T-helper 17 cell (primary cell): ENCODE data around the gene ZNF516. TPM values are rescaled to one million over a fixed set of nuclear protein-coding genes. Genes with fewer than 3 reads are reported as not detected.
A peak's percentile ranks its signal among the peaks of the same experiment; 100 is the strongest.

Experiments
- ATAC-seq: fragments of 150-1000 bp; cut with Tn5 transposase; 2 replicates; pipeline ENCODE4 v1.10.0; 2021; ENCODE audit warnings: mild to moderate bottlenecking, moderate library complexity
- DNase-seq, 3 donors: peaks; one replicate each; pipeline versions ENCODE4 v3.0.0 to v3.0.0-alpha.2; 2020 to 2021
- H3K9me3 ChIP-seq: one replicate; pipeline ENCODE4 v1.7.0; 2013; ENCODE audit warnings: low read length, mild to moderate bottlenecking; ENCODE audit not compliant: control insufficient read depth, poor library complexity, severe bottlenecking
- H3K27ac Mint-ChIP-seq: one replicate; pipeline ENCODE4 v1.8.0; 2022; ENCODE audit warnings: mild to moderate bottlenecking, moderate library complexity, mixed read lengths
- H3K27me3 Mint-ChIP-seq: one replicate; pipeline ENCODE4 v1.8.0; 2022; ENCODE audit warnings: mixed read lengths
- H3K36me3 Mint-ChIP-seq: one replicate; pipeline ENCODE4 v1.8.0; 2022; ENCODE audit warnings: low read depth, mixed read lengths
- H3K4me1 Mint-ChIP-seq: one replicate; pipeline ENCODE4 v1.8.0; 2022; ENCODE audit warnings: mild to moderate bottlenecking, mixed read lengths
- H3K4me3 Mint-ChIP-seq: one replicate; pipeline ENCODE4 v1.8.0; 2022; ENCODE audit warnings: mild to moderate bottlenecking, moderate library complexity, mixed read lengths
- total RNA-seq, 4 donors: library from RNA in 2 of 4; stranded (reverse) in 2 of 4; gene quantifications; one replicate each; pipeline ENCODE4 v1.2.3 and lab custom pipeline; 2022 to 2026

The ZNF516 gene
- total RNA-seq, 2 donors from 2014 or later, result 16.5 to 29.6 TPM

DNA sequence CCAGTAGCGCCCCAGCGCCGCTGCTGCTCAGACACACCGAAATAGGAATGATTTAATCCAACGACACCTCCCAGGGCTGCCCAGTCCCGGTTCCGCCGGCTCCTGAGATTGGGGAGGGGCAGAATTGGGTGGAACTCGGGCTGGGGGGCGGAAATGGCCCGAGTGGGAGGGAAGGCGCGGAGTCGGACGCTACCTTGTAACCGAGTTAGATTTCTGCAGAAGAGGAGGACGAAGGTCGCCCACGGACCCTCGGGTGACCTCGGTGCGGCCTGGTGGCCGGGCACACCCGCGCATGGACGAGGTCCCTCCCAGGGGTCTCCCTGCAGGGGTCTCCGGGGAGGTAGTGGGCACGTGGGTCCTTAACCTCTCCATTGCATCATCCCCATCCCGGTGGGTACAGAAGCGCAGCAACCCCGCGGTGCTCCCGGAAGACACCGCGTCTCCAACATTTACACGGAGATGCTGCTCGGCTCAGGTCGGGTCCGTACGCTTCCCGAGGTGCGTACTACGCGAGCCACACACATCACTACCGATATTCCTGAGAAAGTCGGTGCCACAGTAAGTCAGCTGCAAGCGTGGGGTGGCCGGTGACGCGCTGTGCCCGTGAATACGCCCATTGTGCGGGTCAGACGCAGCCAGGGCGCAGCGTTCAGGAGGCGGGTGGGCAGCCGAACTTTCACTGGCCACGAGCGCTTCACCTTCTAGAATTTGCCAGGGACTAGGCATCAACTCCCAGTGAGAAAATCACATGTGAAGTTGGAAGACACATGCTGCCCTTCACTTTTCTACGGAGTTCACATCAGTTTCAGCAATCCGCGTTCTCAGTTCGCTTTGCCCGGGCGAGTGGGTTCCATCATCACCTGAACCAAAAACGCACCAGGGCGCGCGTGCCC lies 3.0 kb downstream of the ZNF516 start:
- DNase-seq (no peak), ATAC-seq (no peak)
- H3K9me3 ChIP-seq, result no peaks in the 10 kb centered on the region
- H3K4me1 Mint-ChIP-seq, result peaks cover 41% of the 10 kb centered on the region
- peak overlapping the region; percentile 89 for H3K27ac Mint-ChIP-seq
- peak overlapping the region; percentile 95 for H3K4me3 Mint-ChIP-seq
- peaks cover 17% of the 10 kb centered on the region for H3K27me3 Mint-ChIP-seq
- H3K36me3 Mint-ChIP-seq, result no peaks in the 10 kb centered on the region

DNA sequence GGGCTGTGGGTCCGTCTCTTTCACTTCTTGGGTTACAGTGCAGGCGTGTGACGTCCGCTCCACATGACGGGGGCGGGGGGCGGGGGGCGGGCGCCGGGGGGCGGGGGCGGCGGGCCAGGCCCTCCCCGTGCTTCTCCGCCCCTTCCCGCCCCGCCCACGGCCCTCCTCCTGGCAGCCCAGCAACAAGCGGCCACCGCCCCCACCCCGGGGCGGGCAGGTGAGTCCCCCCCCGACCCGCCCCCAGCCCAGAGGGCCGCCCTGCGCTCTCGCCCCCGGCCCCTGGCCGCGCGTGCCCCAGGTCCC lies 3.6 kb downstream of the ZNF516 start:
- H3K9me3 ChIP-seq, result no peaks in the 10 kb centered on the region
- no peaks in the 10 kb centered on the region for H3K36me3 Mint-ChIP-seq
- H3K4me1 Mint-ChIP-seq, result peaks cover 43% of the 10 kb centered on the region
- ATAC-seq (peak; percentile 40), DNase-seq (peak; percentile 37 to 71 (median 58))
- H3K27ac Mint-ChIP-seq, result peak overlapping the region; percentile 96
- peaks cover 23% of the 10 kb centered on the region for H3K27me3 Mint-ChIP-seq
- peak overlapping the region; percentile 95 for H3K4me3 Mint-ChIP-seq

DNA sequence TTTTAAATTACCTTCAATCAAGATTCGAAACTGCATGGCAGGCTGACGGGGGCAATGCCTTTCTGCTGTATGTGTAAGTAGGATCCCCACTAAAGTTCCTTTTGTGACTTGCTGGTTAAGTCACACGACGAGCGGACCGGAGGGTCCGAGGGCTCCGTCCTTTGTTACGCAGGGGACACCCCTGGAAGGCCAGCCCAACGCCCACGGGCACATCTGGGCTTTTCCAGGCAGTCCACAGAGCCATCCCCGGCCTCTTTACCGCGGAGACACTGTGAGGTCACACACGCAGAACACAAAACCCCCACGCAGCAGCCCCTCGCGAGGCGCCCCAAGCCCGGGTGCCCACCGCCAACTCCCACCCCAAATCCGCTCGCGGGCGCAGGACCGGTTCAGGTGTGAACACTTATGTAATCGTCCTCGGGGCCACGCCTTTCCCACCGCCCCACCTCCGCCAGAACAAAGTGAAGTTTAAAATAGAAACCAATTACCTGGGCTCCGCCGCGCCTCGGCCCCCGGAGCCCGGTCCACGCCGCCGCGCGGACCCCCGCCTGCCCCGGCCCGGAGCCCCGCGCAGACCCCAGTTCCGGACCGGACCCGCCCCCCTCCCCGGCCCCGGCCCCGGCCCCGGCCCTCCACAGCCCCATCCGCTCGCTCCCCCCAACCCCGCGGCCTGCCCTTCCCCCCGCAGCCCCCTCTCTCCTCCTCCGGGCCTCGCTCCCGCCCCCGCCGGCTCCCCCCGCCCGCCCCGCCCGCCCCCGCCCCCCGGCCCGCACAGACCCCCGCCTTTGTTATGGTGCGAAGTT lies 4.2 kb downstream of the ZNF516 start:
- DNase-seq, result peak in 2 of 3 donors; percentile 48 to 55
- ATAC-seq, result peak; percentile 49
- Mint-ChIP-seq H3K4me3 (peak overlapping the region; percentile 95), H3K27me3 (peaks cover 23% of the 10 kb centered on the region), H3K4me1 (peaks cover 44% of the 10 kb centered on the region), H3K36me3 (no peaks in the 10 kb centered on the region), H3K27ac (peak overlapping the region; percentile 96)
- no peaks in the 10 kb centered on the region for H3K9me3 ChIP-seq

- Mint-ChIP-seq H3K4me3 (peak overlapping the region; percentile 95), H3K27ac (peak overlapping the region; percentile 96), H3K36me3 (no peaks in the 10 kb centered on the region), H3K4me1 (peaks cover 48% of the 10 kb centered on the region), H3K27me3 (peaks cover 23% of the 10 kb centered on the region)
- no peak for ATAC-seq
- H3K9me3 ChIP-seq, result no peaks in the 10 kb centered on the region
- DNase-seq, result no peak
These were observed 5.0 kb downstream of the ZNF516 start for GRCh38 chr18:76490033-76490432.

GRCh38 chr18:76489081-76489480 lies 6.0 kb downstream of the ZNF516 start:
- Mint-ChIP-seq H3K27me3 (peaks cover 23% of the 10 kb centered on the region), H3K27ac (no peak overlapping the region), H3K36me3 (no peaks in the 10 kb centered on the region), H3K4me3 (no peak overlapping the region), H3K4me1 (peaks cover 46% of the 10 kb centered on the region)
- DNase-seq, result no peak
- H3K9me3 ChIP-seq, result no peaks in the 10 kb centered on the region
- no peak for ATAC-seq

DNA sequence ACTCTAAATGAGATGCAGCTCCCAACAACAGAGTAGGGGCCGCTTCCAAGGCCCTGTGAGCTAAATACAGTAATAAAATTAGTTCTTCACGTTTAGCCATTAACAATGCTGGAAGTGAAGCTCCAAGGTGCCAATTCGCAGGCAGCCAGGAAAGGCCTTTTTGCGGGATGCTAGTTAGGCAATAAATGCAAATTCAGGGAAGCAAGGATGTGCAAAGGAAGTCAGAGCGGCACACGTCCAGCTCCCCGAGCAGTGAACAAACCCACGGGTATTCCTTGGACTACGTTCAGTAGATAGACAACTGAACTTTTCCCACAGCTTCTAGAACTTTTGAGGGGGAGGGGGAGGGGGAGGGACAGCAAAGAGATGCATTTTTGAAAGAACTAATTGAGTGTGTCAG lies 6.9 kb downstream of the ZNF516 start:
- Mint-ChIP-seq H3K4me3 (no peak overlapping the region), H3K27me3 (peaks cover 18% of the 10 kb centered on the region)

GRCh38 chr18:76487782-76488181 lies 7.3 kb downstream of the ZNF516 start:
- H3K27ac Mint-ChIP-seq, result no peak overlapping the region
- H3K27me3 Mint-ChIP-seq, result peaks cover 18% of the 10 kb centered on the region
- peaks cover 39% of the 10 kb centered on the region for H3K4me1 Mint-ChIP-seq
- DNase-seq (no peak), ATAC-seq (no peak)
- no peak overlapping the region for H3K4me3 Mint-ChIP-seq
- H3K36me3 Mint-ChIP-seq, result no peaks in the 10 kb centered on the region
- no peaks in the 10 kb centered on the region for H3K9me3 ChIP-seq

More for the DNA sequence above, 6.9 kb downstream of the ZNF516 start:
- H3K9me3 ChIP-seq, result no peaks in the 10 kb centered on the region
- DNase-seq, result no peak
- Mint-ChIP-seq H3K36me3 (no peaks in the 10 kb centered on the region), H3K27ac (no peak overlapping the region), H3K4me1 (peaks cover 41% of the 10 kb centered on the region)
- no peak for ATAC-seq

- Mint-ChIP-seq H3K4me3 (no peak overlapping the region), H3K36me3 (no peaks in the 10 kb centered on the region), H3K27ac (peak overlapping the region; percentile 47), H3K4me1 (peaks cover 35% of the 10 kb centered on the region), H3K27me3 (peaks cover 18% of the 10 kb centered on the region)
- H3K9me3 ChIP-seq, result no peaks in the 10 kb centered on the region
- ATAC-seq (no peak), DNase-seq (no peak)
These were observed 8.0 kb downstream of the ZNF516 start for GRCh38 chr18:76487070-76487469.

GRCh38 chr18:76486574-76486973 lies 8.5 kb downstream of the ZNF516 start:
- H3K4me1 Mint-ChIP-seq, result peaks cover 34% of the 10 kb centered on the region
- H3K36me3 Mint-ChIP-seq, result no peaks in the 10 kb centered on the region
- peaks cover 18% of the 10 kb centered on the region for H3K27me3 Mint-ChIP-seq
- H3K9me3 ChIP-seq, result no peaks in the 10 kb centered on the region
- ATAC-seq (no peak), DNase-seq (no peak)
- peak overlapping the region; percentile 39 for H3K4me3 Mint-ChIP-seq
- peak overlapping the region; percentile 47 for H3K27ac Mint-ChIP-seq

GRCh38 chr18:76486038-76486437 lies 9.0 kb downstream of the ZNF516 start:
- Mint-ChIP-seq H3K4me1 (peaks cover 34% of the 10 kb centered on the region), H3K4me3 (no peak overlapping the region), H3K27ac (peak overlapping the region; percentile 47), H3K27me3 (peaks cover 18% of the 10 kb centered on the region), H3K36me3 (no peaks in the 10 kb centered on the region)
- DNase-seq, result no peak
- ATAC-seq, result no peak
- H3K9me3 ChIP-seq, result no peaks in the 10 kb centered on the region

- Mint-ChIP-seq H3K4me1 (peaks cover 24% of the 10 kb centered on the region), H3K27ac (no peak overlapping the region), H3K27me3 (peaks cover 8% of the 10 kb centered on the region), H3K36me3 (no peaks in the 10 kb centered on the region), H3K4me3 (no peak overlapping the region)
- ATAC-seq (no peak), DNase-seq (no peak)
- no peaks in the 10 kb centered on the region for H3K9me3 ChIP-seq
These were observed 10.2 kb downstream of the ZNF516 start for GRCh38 chr18:76484749-76485387.

DNA sequence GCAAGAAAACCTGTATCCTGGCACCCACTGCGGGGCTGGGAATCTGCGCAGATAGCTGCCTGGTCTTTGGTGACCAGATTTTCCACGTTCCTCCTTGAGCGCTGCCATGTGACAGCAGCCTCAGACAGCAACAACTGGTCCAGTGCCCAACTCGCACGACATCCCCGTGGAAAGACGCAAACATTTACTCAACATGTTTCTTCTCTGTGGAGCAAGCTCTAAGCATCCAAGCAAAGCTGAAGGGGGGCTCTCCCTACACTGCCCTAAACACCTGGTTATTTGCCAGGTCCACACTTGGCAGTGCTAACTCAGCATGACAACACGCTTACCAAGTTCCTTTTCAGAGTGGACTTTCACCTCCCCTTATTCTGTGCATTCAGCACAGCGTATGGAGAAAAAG lies 11.3 kb downstream of the ZNF516 start:
- H3K9me3 ChIP-seq, result no peaks in the 10 kb centered on the region
- Mint-ChIP-seq H3K27me3 (peaks cover 8% of the 10 kb centered on the region), H3K36me3 (no peaks in the 10 kb centered on the region), H3K27ac (no peak overlapping the region), H3K4me1 (peaks cover 23% of the 10 kb centered on the region), H3K4me3 (no peak overlapping the region)
- ATAC-seq (no peak), DNase-seq (no peak)
